NB4 (cell line): ENCODE data around the gene NMD3.

Experiments
- DNase-seq: peaks from one replicate; pipeline ENCODE4 v3.0.0; 2010; ENCODE audit warnings: low read depth
- H3K4me3 ChIP-seq: one replicate; pipeline ENCODE4 v1.5.1; 2011; ENCODE audit warnings: mild to moderate bottlenecking, low read depth, low read length, moderate library complexity
- CTCF ChIP-seq: IDR thresholded peaks from one replicate; pipeline ENCODE4 v1.5.1; 2012; ENCODE audit warnings: low read depth, low read length
- MAX ChIP-seq: IDR thresholded peaks from 2 replicates; pipeline ENCODE4 v1.6.1; 2011; ENCODE audit warnings: low read depth, low read length
- MYC ChIP-seq: IDR thresholded peaks from 2 replicates; pipeline ENCODE4 v1.6.1; 2011; ENCODE audit warnings: low read depth, low read length
- POLR2A ChIP-seq: IDR thresholded peaks from 2 replicates; pipeline ENCODE4 v1.6.1; 2011; ENCODE audit warnings: mild to moderate bottlenecking; ENCODE audit not compliant: insufficient read length; ENCODE audit errors: extremely low read depth

NMD3 gene

DNA sequence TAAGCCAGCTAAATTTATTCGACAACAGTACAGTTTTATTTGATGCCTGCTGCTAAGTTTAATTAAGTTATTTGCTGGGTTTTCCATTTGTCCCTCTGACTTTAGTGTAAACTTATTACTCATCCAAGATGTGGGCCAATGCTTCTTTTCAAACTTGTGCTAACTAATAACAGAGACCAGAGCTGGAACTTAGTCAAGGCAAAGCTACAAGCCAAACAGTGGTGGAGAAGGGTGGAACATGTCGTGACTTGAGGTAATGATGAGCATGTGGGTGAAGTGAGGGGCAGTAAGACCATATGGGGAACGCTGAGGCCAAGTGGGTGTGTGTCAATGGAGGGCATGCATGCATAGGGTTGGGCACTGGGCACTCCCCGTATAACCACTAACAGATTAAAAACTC, 63.9 kb downstream of the NMD3 start:
- no peak for DNase-seq
- H3K4me3 ChIP-seq, result no peak overlapping the region
- TF ChIP-seq CTCF (no peak), POLR2A (no peak), MAX (no peak), MYC (no peak)

- H3K4me3 ChIP-seq, result no peak overlapping the region
- no peak for DNase-seq
- TF ChIP-seq CTCF (no peak), POLR2A (no peak), MYC (no peak), MAX (no peak)
Observed at GRCh38 chr3:161289174-161289573, 68.1 kb downstream of the NMD3 start.

GRCh38 chr3:161291191-161291901, 70.2 kb downstream of the NMD3 start:
- DNase-seq, result no peak
- TF ChIP-seq CTCF (no peak), MAX (no peak), POLR2A (no peak), MYC (no peak)

GRCh38 chr3:161293381-161293780, 72.3 kb downstream of the NMD3 start:
- TF ChIP-seq CTCF (no peak), MAX (no peak), MYC (no peak), POLR2A (no peak)
- no peak overlapping the region for H3K4me3 ChIP-seq
- DNase-seq, result no peak

More at GRCh38 chr3:161291191-161291901, 70.2 kb downstream of the NMD3 start:
- no peak overlapping the region for H3K4me3 ChIP-seq

- H3K4me3 ChIP-seq, result no peak overlapping the region
- DNase-seq, result no peak
Observed at GRCh38 chr3:161295325-161295724, 74.2 kb downstream of the NMD3 start.

More at GRCh38 chr3:161295325-161295724, 74.2 kb downstream of the NMD3 start:
- TF ChIP-seq MYC (no peak), CTCF (no peak), POLR2A (no peak), MAX (no peak)
